GM18909 (cell line): ENCODE measurements around the gene SDHAF1.
"Not testable (repeated sequence)": the region's sequence is repeated elsewhere in the genome, so short reads cannot be mapped to it uniquely, and the experiment has no call there.

Source experiments
- ATAC-seq: cut with Tn5 transposase; IDR thresholded peaks from one replicate; pipeline ENCODE4 v1.9.1; 2021; ENCODE audit warnings: mild to moderate bottlenecking; ENCODE audit not compliant: unreplicated experiment, poor library complexity

Gene SDHAF1, protein sequence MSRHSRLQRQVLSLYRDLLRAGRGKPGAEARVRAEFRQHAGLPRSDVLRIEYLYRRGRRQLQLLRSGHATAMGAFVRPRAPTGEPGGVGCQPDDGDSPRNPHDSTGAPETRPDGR

GRCh38 chr19:35995048-35995993, at the start of gene SDHAF1:
TSS of gene SDHAF1 (plus strand) at chr19:35995188. CDS start at chr19:35995275, 87 bp downstream.
- ATAC-seq = peak; percentile 84

DNA sequence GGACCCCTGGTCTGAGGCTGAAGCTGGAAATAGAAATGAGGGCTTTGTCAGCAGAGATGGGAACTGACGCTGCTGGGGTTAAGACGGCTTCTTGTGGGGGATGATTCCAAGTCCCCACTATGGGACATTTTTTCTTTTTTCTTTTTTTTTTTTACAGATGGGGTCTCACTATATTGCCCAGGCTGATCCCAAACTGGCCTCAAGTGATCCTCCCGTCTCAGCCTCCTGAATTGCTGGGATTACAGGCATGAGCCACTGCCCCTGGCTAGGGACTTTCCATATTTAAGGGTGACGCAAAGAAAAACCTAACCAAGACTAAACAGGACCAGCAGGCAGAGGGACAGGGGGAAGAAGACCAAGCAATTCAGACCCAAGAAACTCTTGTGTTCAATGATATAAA, 48.8 kb upstream of the SDHAF1 start:
- ATAC-seq = no peak

DNA sequence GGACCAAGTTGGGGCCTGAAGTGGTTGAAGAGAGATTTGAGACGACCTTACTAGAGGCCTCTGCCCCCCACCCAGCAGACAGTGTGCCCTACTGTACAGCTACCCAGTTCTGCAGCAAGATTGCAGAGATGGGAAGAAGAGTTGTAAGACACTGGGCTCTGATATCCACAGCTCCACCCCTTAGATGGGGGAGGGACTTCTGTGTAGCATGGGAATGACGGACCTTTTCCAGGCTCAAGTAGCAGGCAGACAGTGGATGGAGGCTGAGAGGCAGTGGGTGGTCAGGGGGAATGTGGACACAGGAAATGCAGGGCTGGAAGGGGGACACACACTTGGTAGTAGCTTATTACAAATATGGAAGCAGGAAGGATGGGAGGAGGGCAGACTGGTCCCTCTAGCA, 45.9 kb upstream of the SDHAF1 start:
- ATAC-seq = no peak

DNA sequence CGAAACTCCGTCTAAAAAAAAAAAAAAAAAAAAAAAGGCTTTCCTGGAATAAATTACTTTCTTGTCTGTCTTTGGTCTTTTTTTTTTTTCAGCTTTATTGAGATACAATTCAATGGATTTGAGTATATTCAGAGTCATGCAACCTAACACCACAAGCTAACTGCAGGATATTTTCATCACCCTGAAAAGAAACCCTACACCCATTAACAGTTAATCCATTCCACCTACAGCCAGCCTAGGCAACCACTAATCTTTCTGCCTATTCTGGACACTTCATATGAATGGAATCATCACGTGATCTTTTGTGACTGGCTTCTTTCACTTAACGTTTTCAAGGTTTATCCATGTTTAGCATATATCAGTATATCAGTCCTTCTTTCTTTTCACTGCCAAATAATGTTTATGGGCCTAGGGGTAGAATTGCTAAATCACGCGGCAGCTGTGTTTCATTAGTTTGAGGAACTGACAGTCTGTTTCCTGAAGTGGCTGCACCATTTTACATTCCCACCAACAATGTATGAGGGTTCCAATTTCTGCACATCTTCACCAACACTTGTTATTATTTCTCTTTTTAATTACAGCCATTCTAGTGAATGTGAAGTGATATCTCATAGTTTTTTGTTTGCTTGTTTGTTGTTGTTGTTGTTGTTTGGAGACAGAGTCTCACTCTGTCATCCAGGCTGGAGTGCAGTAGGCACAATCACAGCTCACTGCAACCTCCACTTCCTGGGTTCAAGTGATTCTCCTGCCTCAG, 38.9 kb upstream of the SDHAF1 start:
- ATAC-seq = no peak

- ATAC-seq = not testable (repeated sequence)
These were observed 37.6 kb upstream of the SDHAF1 start for GRCh38 chr19:35957411-35957810.

DNA sequence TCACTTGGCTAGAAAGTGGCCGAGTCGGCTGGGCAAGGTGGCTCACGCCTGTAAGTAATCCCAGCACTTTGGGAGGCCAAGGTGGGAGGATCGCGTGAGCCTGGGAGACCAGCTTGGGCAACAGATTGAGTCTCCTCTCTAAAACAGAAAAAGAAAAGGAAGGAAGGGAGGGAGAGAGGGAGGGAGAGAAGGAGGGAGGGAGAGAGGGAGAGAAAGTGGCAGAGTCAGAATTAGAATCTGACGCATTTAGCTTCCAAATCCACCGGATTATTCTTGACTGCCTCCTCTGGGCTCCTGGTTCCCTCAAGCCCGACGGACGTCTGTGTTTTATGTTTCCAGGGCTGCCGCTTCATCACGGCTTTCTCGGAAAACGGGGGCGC, 36.3 kb upstream of the SDHAF1 start:
- no peak for ATAC-seq

GRCh38 chr19:35959040-35959967, 35.7 kb upstream of the SDHAF1 start:
- ATAC-seq = no peak

DNA sequence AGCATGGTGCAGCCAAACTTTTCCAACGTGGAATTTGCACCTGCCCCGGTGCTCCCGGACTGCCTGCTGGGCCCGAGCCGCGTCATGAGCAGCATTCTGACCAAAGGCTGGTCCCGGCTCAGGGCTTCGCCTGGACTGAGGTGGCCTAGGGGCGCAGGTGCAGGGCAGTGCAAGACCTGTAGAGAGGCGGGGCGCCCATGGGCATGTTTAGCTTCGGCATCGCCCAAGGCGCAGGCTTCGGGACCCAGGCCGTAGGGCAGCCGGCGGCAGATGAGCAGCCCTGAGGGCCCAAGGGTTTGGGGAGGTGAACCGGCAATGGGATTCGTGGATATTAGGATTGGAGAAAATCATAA, 35.0 kb upstream of the SDHAF1 start:
- ATAC-seq = no peak

DNA sequence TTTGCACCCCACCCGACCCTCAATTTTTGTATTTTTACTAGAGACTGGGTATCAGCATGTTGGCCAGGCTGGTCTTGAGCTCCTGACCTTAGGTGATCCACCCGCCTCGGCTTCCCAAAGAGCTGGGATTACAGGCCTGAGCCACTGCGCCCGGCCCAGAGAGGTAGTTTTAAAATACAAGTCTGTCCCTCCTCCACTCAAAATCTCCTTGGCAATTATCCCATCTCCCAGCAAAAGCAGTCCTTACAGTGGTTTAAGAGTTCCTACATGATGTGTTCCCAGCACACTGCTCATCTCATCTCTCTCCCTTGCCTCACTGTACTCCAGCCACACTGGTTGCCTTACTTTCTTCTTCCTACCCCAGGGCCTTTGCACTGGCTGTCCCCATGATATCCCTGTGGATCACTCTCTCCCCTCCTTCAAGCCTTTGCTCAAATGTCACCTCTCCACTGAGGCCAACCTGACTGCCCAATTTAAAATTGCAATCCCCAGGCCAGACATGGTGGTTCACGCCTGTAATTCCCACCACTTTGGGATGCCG, 34.5 kb upstream of the SDHAF1 start:
- ATAC-seq = no peak

- no peak for ATAC-seq
These were observed 31.5 kb upstream of the SDHAF1 start for GRCh38 chr19:35963514-35963913.

GRCh38 chr19:35966771-35967170, 28.2 kb upstream of the SDHAF1 start:
- ATAC-seq = no peak

DNA sequence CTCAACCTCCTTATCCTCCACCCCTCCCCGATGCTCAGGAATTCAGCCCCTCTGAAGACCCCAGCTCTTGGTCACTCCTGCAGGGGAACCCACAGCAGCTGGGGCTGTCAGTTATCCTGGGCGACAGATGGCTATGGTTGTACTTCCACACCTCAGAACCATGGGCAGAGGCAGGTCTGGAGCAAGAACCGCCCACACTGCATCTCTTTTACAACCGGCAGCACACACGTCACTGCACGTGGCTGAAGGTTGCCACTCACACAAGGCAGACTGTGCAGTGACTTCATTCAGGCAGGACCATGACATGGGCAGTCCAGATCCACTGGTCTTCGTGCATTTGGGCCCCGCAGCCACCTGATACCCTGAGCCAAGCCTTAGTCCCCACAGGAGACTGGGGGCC, 21.5 kb upstream of the SDHAF1 start:
- no peak for ATAC-seq

GRCh38 chr19:35975608-35976214, 19.3 kb upstream of the SDHAF1 start:
- no peak for ATAC-seq

DNA sequence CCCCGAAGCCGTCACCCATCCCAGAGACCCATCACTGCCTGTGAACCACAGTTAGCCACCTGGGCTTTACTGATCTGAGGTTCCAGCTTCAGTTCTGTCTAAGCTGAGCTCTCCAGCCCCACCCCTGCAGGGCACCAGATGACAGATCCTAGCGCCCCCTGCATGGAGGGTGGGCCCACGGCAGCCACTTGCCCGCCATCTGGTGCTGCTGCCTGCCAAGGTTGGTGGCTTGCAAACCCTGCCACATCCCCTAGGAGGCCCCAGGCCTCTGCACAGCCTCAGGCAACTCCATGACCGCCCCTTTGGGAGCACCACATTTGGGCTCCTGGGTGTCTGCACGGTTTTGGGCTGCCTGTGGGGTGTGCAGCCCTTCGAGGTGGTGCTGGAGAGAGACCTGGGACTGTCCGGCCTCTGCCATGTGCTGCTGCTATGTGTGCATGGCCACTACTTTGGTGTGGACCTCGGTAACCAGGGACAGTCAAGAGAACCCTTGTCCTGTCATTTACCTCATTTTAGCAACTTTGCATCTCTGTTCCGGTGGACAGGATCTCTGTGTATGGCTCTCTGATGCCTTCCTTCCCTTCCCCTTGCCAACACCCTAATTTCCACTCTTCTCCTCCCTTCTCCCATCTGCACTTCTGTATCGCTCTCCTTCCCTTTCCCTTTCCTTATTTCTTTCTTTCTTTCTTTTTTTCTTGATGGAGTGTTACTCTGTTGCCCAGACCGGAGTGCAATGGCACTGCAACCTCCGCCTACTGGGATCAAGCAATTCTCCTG, 17.4 kb upstream of the SDHAF1 start:
- ATAC-seq = no peak

DNA sequence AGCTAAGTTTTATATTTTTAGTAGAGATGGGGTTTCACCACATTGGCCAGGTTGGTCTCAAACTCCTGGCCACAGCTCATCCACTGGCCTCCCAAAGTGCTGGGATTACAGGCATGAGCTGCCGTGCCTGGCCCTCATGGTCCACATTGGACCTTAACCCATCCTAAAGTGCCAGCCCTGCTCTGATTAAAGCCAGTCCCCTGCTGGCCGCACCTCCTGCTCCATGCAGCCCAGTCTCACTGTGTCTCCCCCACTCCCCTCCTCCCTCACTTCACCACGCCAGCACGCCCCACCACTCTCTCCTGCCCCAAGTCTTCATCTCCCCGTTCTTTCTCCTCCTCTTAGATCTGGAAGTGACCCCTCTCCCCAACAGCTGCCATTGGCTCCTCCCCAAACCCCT, 16.7 kb upstream of the SDHAF1 start:
- no peak for ATAC-seq

- ATAC-seq = no peak
These were observed 16.1 kb upstream of the SDHAF1 start for GRCh38 chr19:35978832-35979365.

GRCh38 chr19:35980997-35981396, 14.0 kb upstream of the SDHAF1 start:
- ATAC-seq = not testable (repeated sequence)

GRCh38 chr19:35983177-35983576, 11.8 kb upstream of the SDHAF1 start:
- no peak for ATAC-seq

- no peak for ATAC-seq
These were observed 8.9 kb upstream of the SDHAF1 start for GRCh38 chr19:35986111-35986510.
